ENCODE data around the gene ANXA6. TPM values are rescaled to one million over a fixed set of nuclear protein-coding genes. Genes with fewer than 3 reads are reported as not detected.

ANXA6 gene
- polyA plus RNA-seq, 4 donors = 7.2 to 74.9 (median 46.7) TPM

DNA sequence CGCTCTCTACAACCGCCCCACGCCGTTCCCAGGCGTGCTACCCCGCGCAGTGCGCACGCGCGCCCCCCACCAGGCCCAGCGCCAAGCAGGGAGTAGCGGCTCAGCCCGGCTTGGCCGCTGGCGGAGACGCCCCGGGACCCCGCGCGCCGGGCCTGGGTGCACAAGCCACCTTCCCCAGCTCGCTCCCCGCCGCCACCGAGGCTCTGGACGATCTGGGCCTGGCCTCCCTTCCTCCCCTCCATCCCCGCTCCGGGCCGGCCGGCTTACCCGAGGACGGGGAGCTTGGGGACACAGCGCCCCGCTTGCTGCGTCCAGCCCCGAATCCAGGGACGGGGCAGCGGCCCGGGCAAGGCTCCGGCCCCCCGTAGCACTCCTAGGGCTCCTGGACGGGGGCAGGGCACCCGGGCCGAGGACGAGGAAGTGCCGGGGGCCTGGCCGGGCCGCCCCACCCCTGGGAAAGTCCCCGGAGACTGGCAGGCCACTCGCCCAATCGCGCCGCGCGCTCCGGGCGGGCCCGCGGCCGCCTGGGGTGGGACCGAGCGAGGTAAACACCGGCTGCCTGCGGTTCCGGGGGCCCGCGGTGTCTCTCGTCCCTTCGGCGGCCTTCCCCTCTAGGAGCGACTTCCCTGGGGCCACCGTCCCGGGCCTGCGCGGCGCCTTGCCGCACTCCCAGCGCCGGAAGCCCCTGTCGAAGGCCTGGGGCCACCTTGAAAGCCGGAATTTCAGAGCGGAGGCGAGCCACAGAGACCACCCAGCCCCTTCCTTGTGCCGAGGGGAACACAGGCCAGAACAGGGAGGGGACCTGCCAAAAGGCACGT, 76.8 kb downstream of the ANXA6 start, which contains the start of gene TNIP1:
TNIP1 (minus strand) TSS at position 422 of the 818 bp plus-strand sequence. CDS start 15,939 bp downstream, outside the sequence.
- peaks cover 0 to 27% (median 0%) of the 10 kb centered on the region in 3 donors for H3K36me3 ChIP-seq (ENCODE audit: control insufficient read depth in 3 of 3, insufficient read depth in 2 of 3, low read depth in 1 of 3, low read length in 3 of 3)
- H3K27me3 ChIP-seq (ENCODE audit: control insufficient read depth in 3 of 3, insufficient read depth in 3 of 3, low read length in 3 of 3) = no peaks in the 10 kb centered on the region
- FAIRE-seq (no peak), DNase-seq (peak; percentile 95 to 97)
- no peaks in the 10 kb centered on the region for H3K9me3 ChIP-seq (ENCODE audit: control insufficient read depth in 2 of 2, insufficient read depth in 1 of 2, low read depth in 1 of 2, low read length in 1 of 2)
- WGBS, 3 donors = 0% methylated on average over 53 to 86 of the region's 86 CpGs
- peaks cover 23 to 33% (median 31%) of the 10 kb centered on the region in 3 donors for H3K4me1 ChIP-seq (ENCODE audit: control insufficient read depth in 3 of 3, insufficient read depth in 2 of 3, low read depth in 1 of 3, low read length in 2 of 3)
- H3K4me3 ChIP-seq (ENCODE audit: low read depth in 1 of 3, low read length in 3 of 3) = peak within 1 kb of the TSS; percentile 50 to 81 (median 75)
- H3K27ac ChIP-seq (ENCODE audit: low read depth in 1 of 3, low read length in 2 of 3) = peak within 1 kb of the TSS; percentile 96 to 99 (median 99)

DNA sequence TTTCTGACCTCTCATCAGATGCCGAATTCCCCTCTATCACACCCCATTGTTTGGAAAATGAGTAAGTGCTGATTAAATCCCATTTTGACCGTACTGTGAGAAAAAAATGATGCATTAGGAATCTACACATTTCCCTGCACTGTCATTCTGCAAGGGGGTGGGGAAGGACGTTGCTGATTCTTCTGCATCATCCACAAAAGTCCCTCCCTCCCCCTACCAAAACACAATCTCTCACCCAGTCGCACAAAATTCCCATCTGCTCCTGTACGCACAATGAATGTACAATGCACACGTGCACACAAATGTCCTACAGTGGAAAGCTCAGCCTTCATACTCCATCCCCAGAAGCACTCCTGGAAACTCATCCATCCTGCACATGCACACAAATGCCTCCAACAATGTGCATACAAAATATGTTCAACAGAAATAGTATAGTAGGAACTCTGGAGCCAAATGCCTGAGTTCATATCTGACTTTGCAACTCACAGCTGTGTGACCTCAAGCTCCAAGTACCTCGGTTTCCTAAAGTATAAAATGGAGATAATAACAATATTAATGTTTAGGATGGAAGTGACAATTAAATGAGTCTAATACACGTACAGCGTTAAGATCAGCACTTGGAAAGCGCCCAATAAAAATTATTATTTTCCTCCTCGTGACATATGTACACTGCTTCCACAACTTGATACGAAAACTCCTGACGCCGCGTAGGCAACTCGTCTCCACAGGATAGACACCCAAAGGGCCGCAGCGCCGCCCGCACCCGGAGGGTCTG, 77.6 kb downstream of the ANXA6 start:
- H3K27ac ChIP-seq (ENCODE audit: low read depth in 1 of 3, low read length in 2 of 3) = peak overlapping the region; percentile 96 to 99 (median 99)

DNA sequence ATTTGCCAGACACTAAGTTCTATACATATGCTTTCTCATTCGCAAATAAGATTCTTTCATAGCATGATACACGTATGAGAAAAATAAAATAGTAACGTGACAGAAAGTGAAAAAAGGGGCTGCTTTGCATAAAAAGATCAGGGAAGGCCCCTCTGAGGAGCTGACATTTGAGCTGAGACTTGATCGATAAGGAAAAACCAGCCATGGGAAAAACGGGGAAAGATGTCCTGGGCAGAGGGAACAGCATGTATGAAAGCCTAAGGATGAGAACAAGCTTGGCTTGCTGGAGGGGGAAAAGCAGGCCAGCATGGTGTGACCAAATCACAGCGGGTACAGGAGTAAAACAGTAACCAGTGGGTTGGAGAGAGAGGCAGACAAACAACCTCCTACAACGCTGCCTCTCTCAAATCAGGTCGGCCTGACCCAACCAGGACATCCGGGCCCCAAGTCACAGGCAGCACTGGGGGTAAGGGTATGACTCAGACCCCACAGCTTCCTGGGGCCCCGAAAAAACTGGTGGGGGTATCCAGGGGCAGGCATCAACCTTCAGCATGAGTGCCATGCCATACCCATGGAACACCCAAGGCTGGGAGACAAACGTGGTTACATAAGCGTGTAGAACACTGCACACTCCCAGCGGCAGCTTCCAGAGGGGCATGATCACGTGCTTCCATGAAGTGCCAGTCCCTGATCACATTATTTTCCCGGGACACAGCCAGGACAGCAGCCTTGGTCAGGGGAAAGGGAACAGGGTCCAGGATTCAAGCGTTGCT, 78.9 kb downstream of the ANXA6 start:
- H3K36me3 ChIP-seq (ENCODE audit: control insufficient read depth in 3 of 3, insufficient read depth in 2 of 3, low read depth in 1 of 3, low read length in 3 of 3) = peaks cover 0 to 27% (median 0%) of the 10 kb centered on the region in 3 donors
- H3K27ac ChIP-seq (ENCODE audit: low read depth in 1 of 3, low read length in 2 of 3) = peak overlapping the region in 2 of 3 donors; percentile 36 to 48
- peak overlapping the region in 1 of 3 donors; percentile 36 for H3K4me3 ChIP-seq (ENCODE audit: low read depth in 1 of 3, low read length in 3 of 3)
- H3K27me3 ChIP-seq (ENCODE audit: control insufficient read depth in 3 of 3, insufficient read depth in 3 of 3, low read length in 3 of 3) = no peaks in the 10 kb centered on the region
- DNase-seq = peak in 1 of 2 donors; percentile 30
- H3K4me1 ChIP-seq (ENCODE audit: control insufficient read depth in 3 of 3, insufficient read depth in 2 of 3, low read depth in 1 of 3, low read length in 2 of 3) = peaks cover 17 to 28% (median 21%) of the 10 kb centered on the region in 3 donors
- WGBS, 3 donors = 61 to 79% (median 66%) methylated on average over 16 of the region's 16 CpGs
- FAIRE-seq = no peak
- H3K9me3 ChIP-seq (ENCODE audit: control insufficient read depth in 2 of 2, insufficient read depth in 1 of 2, low read depth in 1 of 2, low read length in 1 of 2) = no peaks in the 10 kb centered on the region

More for the DNA sequence above, 77.6 kb downstream of the ANXA6 start:
- Histone ChIP-seq H3K36me3 (ENCODE audit: control insufficient read depth in 3 of 3, insufficient read depth in 2 of 3, low read depth in 1 of 3, low read length in 3 of 3) (peaks cover 0 to 27% (median 0%) of the 10 kb centered on the region in 3 donors), H3K4me3 (ENCODE audit: low read depth in 1 of 3, low read length in 3 of 3) (peak overlapping the region; percentile 50 to 81 (median 75)), H3K27me3 (ENCODE audit: control insufficient read depth in 3 of 3, insufficient read depth in 3 of 3, low read length in 3 of 3) (no peaks in the 10 kb centered on the region), H3K4me1 (ENCODE audit: control insufficient read depth in 3 of 3, insufficient read depth in 2 of 3, low read depth in 1 of 3, low read length in 2 of 3) (peaks cover 17 to 30% (median 27%) of the 10 kb centered on the region in 3 donors), H3K9me3 (ENCODE audit: control insufficient read depth in 2 of 2, insufficient read depth in 1 of 2, low read depth in 1 of 2, low read length in 1 of 2) (no peaks in the 10 kb centered on the region)
- no peak for FAIRE-seq
- WGBS, 3 donors = 3 to 5% (median 3%) methylated on average over 21 of the region's 21 CpGs
- DNase-seq = no peak

DNA sequence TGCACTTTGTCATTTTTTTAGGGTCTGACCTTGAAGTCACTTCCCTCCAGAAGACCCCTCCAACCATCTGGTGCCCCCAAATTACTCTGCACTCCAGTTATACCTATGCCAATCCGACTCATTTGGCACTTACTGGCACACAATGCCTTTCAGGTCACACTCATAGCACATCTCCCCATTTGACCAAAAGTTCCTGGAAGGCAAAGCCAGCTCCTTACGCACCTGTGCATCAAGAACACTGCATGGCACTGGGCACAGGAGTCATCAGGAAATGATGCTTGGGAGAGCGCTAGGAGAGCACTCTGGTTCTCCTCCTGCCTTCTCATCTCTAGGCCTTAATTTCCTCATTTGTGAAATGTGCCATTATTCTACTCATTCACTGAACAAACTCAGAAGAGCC, 79.6 kb downstream of the ANXA6 start:
- FAIRE-seq = no peak
- 85 to 88% (median 85%) methylated on average over 3 of the region's 3 CpGs for WGBS, 3 donors
- Histone ChIP-seq H3K4me1 (ENCODE audit: control insufficient read depth in 3 of 3, insufficient read depth in 2 of 3, low read depth in 1 of 3, low read length in 2 of 3) (peaks cover 15 to 27% (median 17%) of the 10 kb centered on the region in 3 donors), H3K27me3 (ENCODE audit: control insufficient read depth in 3 of 3, insufficient read depth in 3 of 3, low read length in 3 of 3) (no peaks in the 10 kb centered on the region), H3K36me3 (ENCODE audit: control insufficient read depth in 3 of 3, insufficient read depth in 2 of 3, low read depth in 1 of 3, low read length in 3 of 3) (peaks cover 0 to 28% (median 0%) of the 10 kb centered on the region in 3 donors), H3K4me3 (ENCODE audit: low read depth in 1 of 3, low read length in 3 of 3) (peak overlapping the region in 1 of 3 donors; percentile 5), H3K9me3 (ENCODE audit: control insufficient read depth in 2 of 2, insufficient read depth in 1 of 2, low read depth in 1 of 2, low read length in 1 of 2) (peaks cover 0 to 2% of the 10 kb centered on the region in 2 donors), H3K27ac (ENCODE audit: low read depth in 1 of 3, low read length in 2 of 3) (peak overlapping the region in 2 of 3 donors; percentile 7 to 41)
- no peak for DNase-seq

DNA sequence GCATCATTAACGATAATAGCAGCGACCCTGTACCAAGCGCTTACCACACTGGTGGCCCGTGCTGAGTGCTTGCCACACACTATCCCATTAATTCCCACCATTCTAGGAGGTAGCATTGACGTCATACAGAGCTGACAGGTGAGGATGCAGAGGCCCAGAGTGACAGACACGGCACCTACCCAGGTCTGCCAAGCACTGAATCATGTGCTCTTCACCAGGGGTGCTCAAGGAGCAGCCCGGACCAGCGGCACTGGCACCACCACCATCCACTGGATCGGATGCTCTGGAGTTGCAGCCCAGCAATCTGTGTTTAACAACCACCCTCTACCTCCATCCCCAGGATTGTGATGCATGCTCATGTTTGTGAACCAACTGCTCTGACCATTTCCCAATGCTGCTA, 80.2 kb downstream of the ANXA6 start:
- WGBS, 3 donors = 91 to 93% (median 92%) methylated on average over 9 of the region's 9 CpGs
- FAIRE-seq (no peak), DNase-seq (no peak)
- Histone ChIP-seq H3K27ac (ENCODE audit: low read depth in 1 of 3, low read length in 2 of 3) (peak overlapping the region in 1 of 3 donors; percentile 41), H3K9me3 (ENCODE audit: control insufficient read depth in 2 of 2, insufficient read depth in 1 of 2, low read depth in 1 of 2, low read length in 1 of 2) (peaks cover 0 to 2% of the 10 kb centered on the region in 2 donors), H3K4me3 (ENCODE audit: low read depth in 1 of 3, low read length in 3 of 3) (no peak overlapping the region), H3K27me3 (ENCODE audit: control insufficient read depth in 3 of 3, insufficient read depth in 3 of 3, low read length in 3 of 3) (no peaks in the 10 kb centered on the region), H3K36me3 (ENCODE audit: control insufficient read depth in 3 of 3, insufficient read depth in 2 of 3, low read depth in 1 of 3, low read length in 3 of 3) (peaks cover 0 to 30% (median 0%) of the 10 kb centered on the region in 3 donors), H3K4me1 (ENCODE audit: control insufficient read depth in 3 of 3, insufficient read depth in 2 of 3, low read depth in 1 of 3, low read length in 2 of 3) (peaks cover 12 to 21% (median 13%) of the 10 kb centered on the region in 3 donors)

DNA sequence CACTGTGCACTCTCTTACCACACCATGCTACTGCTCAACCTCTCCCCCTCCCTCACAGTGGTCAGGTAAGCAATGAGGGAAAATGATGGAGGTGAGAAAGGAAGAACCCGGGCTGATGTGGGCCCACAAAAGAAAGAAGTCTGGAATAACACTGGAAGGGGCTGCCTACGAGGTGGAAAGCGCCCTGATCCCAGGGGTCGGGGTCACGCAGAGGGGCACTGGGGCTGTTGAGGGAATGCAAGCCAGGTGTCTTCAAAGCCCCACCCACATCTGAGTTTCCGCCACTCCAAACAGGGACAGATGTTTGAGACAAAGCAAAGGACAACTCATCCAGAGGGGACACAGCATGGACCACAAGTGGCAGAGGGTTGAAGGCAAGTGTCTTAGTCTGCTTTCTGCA, 81.0 kb downstream of the ANXA6 start:
- Histone ChIP-seq H3K27ac (ENCODE audit: low read depth in 1 of 3, low read length in 2 of 3) (peak overlapping the region in 2 of 3 donors; percentile 20 to 89), H3K9me3 (ENCODE audit: control insufficient read depth in 2 of 2, insufficient read depth in 1 of 2, low read depth in 1 of 2, low read length in 1 of 2) (peaks cover 0 to 2% of the 10 kb centered on the region in 2 donors), H3K4me3 (ENCODE audit: low read depth in 1 of 3, low read length in 3 of 3) (no peak overlapping the region), H3K4me1 (ENCODE audit: control insufficient read depth in 3 of 3, insufficient read depth in 2 of 3, low read depth in 1 of 3, low read length in 2 of 3) (peaks cover 7 to 18% (median 12%) of the 10 kb centered on the region in 3 donors), H3K27me3 (ENCODE audit: control insufficient read depth in 3 of 3, insufficient read depth in 3 of 3, low read length in 3 of 3) (no peaks in the 10 kb centered on the region), H3K36me3 (ENCODE audit: control insufficient read depth in 3 of 3, insufficient read depth in 2 of 3, low read depth in 1 of 3, low read length in 3 of 3) (peaks cover 0 to 38% (median 0%) of the 10 kb centered on the region in 3 donors)
- no peak for FAIRE-seq
- DNase-seq = no peak
- 85 to 91% (median 91%) methylated on average over 6 of the region's 6 CpGs for WGBS, 3 donors

DNA sequence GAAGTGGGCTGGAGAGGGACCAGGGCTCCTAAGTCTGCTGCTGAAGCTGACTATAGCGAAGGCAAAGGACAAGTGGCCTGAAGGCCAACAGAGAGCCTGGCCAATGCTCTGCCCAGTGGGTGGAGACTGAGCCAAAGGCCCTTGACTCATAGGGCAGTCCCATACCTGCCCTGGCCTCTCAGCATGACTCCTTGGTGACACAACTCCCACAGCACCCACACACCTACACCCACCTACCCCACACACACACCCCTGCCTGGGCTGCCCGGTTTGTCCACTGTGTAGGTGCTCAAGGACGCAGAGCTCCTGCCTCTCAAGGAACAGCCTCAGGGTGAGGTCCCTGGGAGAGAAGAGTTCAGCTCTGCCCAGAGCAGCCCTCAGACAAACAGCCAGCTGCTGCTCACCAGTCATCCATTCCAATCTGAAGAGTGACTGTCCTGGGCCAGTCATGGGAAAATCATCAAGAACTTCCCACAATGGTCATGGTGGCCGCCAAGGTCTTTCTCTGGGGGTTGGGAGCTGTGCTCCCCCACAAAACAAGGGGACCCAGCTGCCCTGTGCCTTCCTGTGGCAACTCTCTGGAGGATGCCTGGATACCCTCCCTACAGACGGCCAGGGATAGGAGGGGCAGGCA, 81.8 kb downstream of the ANXA6 start:
- Histone ChIP-seq H3K4me1 (ENCODE audit: control insufficient read depth in 3 of 3, insufficient read depth in 2 of 3, low read depth in 1 of 3, low read length in 2 of 3) (peaks cover 7 to 24% (median 12%) of the 10 kb centered on the region in 3 donors), H3K4me3 (ENCODE audit: low read depth in 1 of 3, low read length in 3 of 3) (no peak overlapping the region), H3K27ac (ENCODE audit: low read depth in 1 of 3, low read length in 2 of 3) (peak overlapping the region; percentile 47 to 89 (median 64)), H3K36me3 (ENCODE audit: control insufficient read depth in 3 of 3, insufficient read depth in 2 of 3, low read depth in 1 of 3, low read length in 3 of 3) (peaks cover 0 to 43% (median 0%) of the 10 kb centered on the region in 3 donors), H3K27me3 (ENCODE audit: control insufficient read depth in 3 of 3, insufficient read depth in 3 of 3, low read length in 3 of 3) (no peaks in the 10 kb centered on the region), H3K9me3 (ENCODE audit: control insufficient read depth in 2 of 2, insufficient read depth in 1 of 2, low read depth in 1 of 2, low read length in 1 of 2) (peaks cover 0 to 2% of the 10 kb centered on the region in 2 donors)
- no peak for FAIRE-seq
- peak; percentile 48 to 79 for DNase-seq
- 71 to 77% (median 71%) methylated on average over 5 of the region's 5 CpGs for WGBS, 3 donors
